Measurements from ENCODE around the gene POU2AF1.
"Not testable (repeated sequence)": the region's sequence is repeated elsewhere in the genome, so short reads cannot be mapped to it uniquely, and the experiment has no call there.

POU2AF1 gene

GRCh38 chr11:111409915-111410314 lies 30.8 kb upstream of the POU2AF1 start:
- H3K36me3 ChIP-seq (ENCODE audit: control insufficient read depth in 1 of 2, insufficient read depth in 2 of 2, low read length in 2 of 2), result no peaks in the 10 kb centered on the region
- no peak overlapping the region for H3K27ac ChIP-seq (ENCODE audit: low read depth, low read length)
- peaks cover 0 to 5% of the 10 kb centered on the region in 2 donors for H3K4me1 ChIP-seq (ENCODE audit: control insufficient read depth in 1 of 2, insufficient read depth in 2 of 2, low read length in 2 of 2)
- no peak overlapping the region for H3K4me3 ChIP-seq (ENCODE audit: low read depth in 1 of 2, low read length in 2 of 2)
- no peak overlapping the region for H3K9ac ChIP-seq (ENCODE audit: low read depth in 1 of 2, low read length in 2 of 2)
- H3K9me3 ChIP-seq (ENCODE audit: control insufficient read depth in 1 of 2, low read length in 2 of 2), result no peaks in the 10 kb centered on the region
- H3K27me3 ChIP-seq (ENCODE audit: control insufficient read depth in 1 of 2, insufficient read depth in 2 of 2, low read length in 2 of 2), result no peaks in the 10 kb centered on the region

GRCh38 chr11:111408789-111409727 lies 30.0 kb upstream of the POU2AF1 start:
- H3K27ac ChIP-seq (ENCODE audit: low read depth, low read length), result no peak overlapping the region
- H3K27me3 ChIP-seq (ENCODE audit: control insufficient read depth in 1 of 2, insufficient read depth in 2 of 2, low read length in 2 of 2), result no peaks in the 10 kb centered on the region
- H3K4me1 ChIP-seq (ENCODE audit: control insufficient read depth in 1 of 2, insufficient read depth in 2 of 2, low read length in 2 of 2), result peaks cover 0 to under 1% of the 10 kb centered on the region in 2 donors
- H3K9me3 ChIP-seq (ENCODE audit: control insufficient read depth in 1 of 2, low read length in 2 of 2), result no peaks in the 10 kb centered on the region
- no peaks in the 10 kb centered on the region for H3K36me3 ChIP-seq (ENCODE audit: control insufficient read depth in 1 of 2, insufficient read depth in 2 of 2, low read length in 2 of 2)
- no peak overlapping the region for H3K9ac ChIP-seq (ENCODE audit: low read depth in 1 of 2, low read length in 2 of 2)
- H3K4me3 ChIP-seq (ENCODE audit: low read depth in 1 of 2, low read length in 2 of 2), result no peak overlapping the region

GRCh38 chr11:111407652-111408051 lies 28.6 kb upstream of the POU2AF1 start:
- Histone ChIP-seq H3K9ac (ENCODE audit: low read depth in 1 of 2, low read length in 2 of 2) (no peak overlapping the region), H3K36me3 (ENCODE audit: control insufficient read depth in 1 of 2, insufficient read depth in 2 of 2, low read length in 2 of 2) (no peaks in the 10 kb centered on the region), H3K27me3 (ENCODE audit: control insufficient read depth in 1 of 2, insufficient read depth in 2 of 2, low read length in 2 of 2) (no peaks in the 10 kb centered on the region), H3K4me1 (ENCODE audit: control insufficient read depth in 1 of 2, insufficient read depth in 2 of 2, low read length in 2 of 2) (no peaks in the 10 kb centered on the region), H3K27ac (ENCODE audit: low read depth, low read length) (no peak overlapping the region), H3K9me3 (ENCODE audit: control insufficient read depth in 1 of 2, low read length in 2 of 2) (no peaks in the 10 kb centered on the region), H3K4me3 (ENCODE audit: low read depth in 1 of 2, low read length in 2 of 2) (no peak overlapping the region)

- Histone ChIP-seq H3K36me3 (ENCODE audit: control insufficient read depth in 1 of 2, insufficient read depth in 2 of 2, low read length in 2 of 2) (no peaks in the 10 kb centered on the region), H3K4me1 (ENCODE audit: control insufficient read depth in 1 of 2, insufficient read depth in 2 of 2, low read length in 2 of 2) (no peaks in the 10 kb centered on the region), H3K9ac (ENCODE audit: low read depth in 1 of 2, low read length in 2 of 2) (no peak overlapping the region), H3K27me3 (ENCODE audit: control insufficient read depth in 1 of 2, insufficient read depth in 2 of 2, low read length in 2 of 2) (no peaks in the 10 kb centered on the region), H3K9me3 (ENCODE audit: control insufficient read depth in 1 of 2, low read length in 2 of 2) (no peaks in the 10 kb centered on the region), H3K27ac (ENCODE audit: low read depth, low read length) (no peak overlapping the region), H3K4me3 (ENCODE audit: low read depth in 1 of 2, low read length in 2 of 2) (no peak overlapping the region)
Observed at GRCh38 chr11:111406589-111406988, 27.5 kb upstream of the POU2AF1 start.

GRCh38 chr11:111406091-111406490 lies 27.0 kb upstream of the POU2AF1 start:
- no peaks in the 10 kb centered on the region for H3K27me3 ChIP-seq (ENCODE audit: control insufficient read depth in 1 of 2, insufficient read depth in 2 of 2, low read length in 2 of 2)
- no peaks in the 10 kb centered on the region for H3K4me1 ChIP-seq (ENCODE audit: control insufficient read depth in 1 of 2, insufficient read depth in 2 of 2, low read length in 2 of 2)
- H3K27ac ChIP-seq (ENCODE audit: low read depth, low read length), result no peak overlapping the region
- no peak overlapping the region for H3K9ac ChIP-seq (ENCODE audit: low read depth in 1 of 2, low read length in 2 of 2)
- no peaks in the 10 kb centered on the region for H3K36me3 ChIP-seq (ENCODE audit: control insufficient read depth in 1 of 2, insufficient read depth in 2 of 2, low read length in 2 of 2)
- no peaks in the 10 kb centered on the region for H3K9me3 ChIP-seq (ENCODE audit: control insufficient read depth in 1 of 2, low read length in 2 of 2)
- H3K4me3 ChIP-seq (ENCODE audit: low read depth in 1 of 2, low read length in 2 of 2), result no peak overlapping the region

- H3K4me3 ChIP-seq (ENCODE audit: low read depth in 1 of 2, low read length in 2 of 2), result no peak overlapping the region
- no peaks in the 10 kb centered on the region for H3K9me3 ChIP-seq (ENCODE audit: control insufficient read depth in 1 of 2, low read length in 2 of 2)
- no peaks in the 10 kb centered on the region for H3K27me3 ChIP-seq (ENCODE audit: control insufficient read depth in 1 of 2, insufficient read depth in 2 of 2, low read length in 2 of 2)
- no peak overlapping the region for H3K27ac ChIP-seq (ENCODE audit: low read depth, low read length)
- H3K9ac ChIP-seq (ENCODE audit: low read depth in 1 of 2, low read length in 2 of 2), result no peak overlapping the region
- no peaks in the 10 kb centered on the region for H3K36me3 ChIP-seq (ENCODE audit: control insufficient read depth in 1 of 2, insufficient read depth in 2 of 2, low read length in 2 of 2)
- H3K4me1 ChIP-seq (ENCODE audit: control insufficient read depth in 1 of 2, insufficient read depth in 2 of 2, low read length in 2 of 2), result no peaks in the 10 kb centered on the region
Observed at GRCh38 chr11:111405551-111405950, 26.5 kb upstream of the POU2AF1 start.

GRCh38 chr11:111403051-111403726 lies 24.1 kb upstream of the POU2AF1 start:
- Histone ChIP-seq H3K4me3 (ENCODE audit: low read depth in 1 of 2, low read length in 2 of 2) (no peak overlapping the region), H3K9ac (ENCODE audit: low read depth in 1 of 2, low read length in 2 of 2) (no peak overlapping the region), H3K27me3 (ENCODE audit: control insufficient read depth in 1 of 2, insufficient read depth in 2 of 2, low read length in 2 of 2) (no peaks in the 10 kb centered on the region), H3K9me3 (ENCODE audit: control insufficient read depth in 1 of 2, low read length in 2 of 2) (no peaks in the 10 kb centered on the region), H3K4me1 (ENCODE audit: control insufficient read depth in 1 of 2, insufficient read depth in 2 of 2, low read length in 2 of 2) (no peaks in the 10 kb centered on the region), H3K36me3 (ENCODE audit: control insufficient read depth in 1 of 2, insufficient read depth in 2 of 2, low read length in 2 of 2) (no peaks in the 10 kb centered on the region), H3K27ac (ENCODE audit: low read depth, low read length) (no peak overlapping the region)

- H3K4me3 ChIP-seq (ENCODE audit: low read depth in 1 of 2, low read length in 2 of 2), result no peak overlapping the region
- H3K27ac ChIP-seq (ENCODE audit: low read depth, low read length), result no peak overlapping the region
- no peaks in the 10 kb centered on the region for H3K36me3 ChIP-seq (ENCODE audit: control insufficient read depth in 1 of 2, insufficient read depth in 2 of 2, low read length in 2 of 2)
- no peaks in the 10 kb centered on the region for H3K9me3 ChIP-seq (ENCODE audit: control insufficient read depth in 1 of 2, low read length in 2 of 2)
- H3K27me3 ChIP-seq (ENCODE audit: control insufficient read depth in 1 of 2, insufficient read depth in 2 of 2, low read length in 2 of 2), result no peaks in the 10 kb centered on the region
- no peaks in the 10 kb centered on the region for H3K4me1 ChIP-seq (ENCODE audit: control insufficient read depth in 1 of 2, insufficient read depth in 2 of 2, low read length in 2 of 2)
- no peak overlapping the region for H3K9ac ChIP-seq (ENCODE audit: low read depth in 1 of 2, low read length in 2 of 2)
Observed at GRCh38 chr11:111402411-111402810, 23.3 kb upstream of the POU2AF1 start.

- H3K4me1 ChIP-seq (ENCODE audit: control insufficient read depth in 1 of 2, insufficient read depth in 2 of 2, low read length in 2 of 2); H3K9me3 ChIP-seq (ENCODE audit: control insufficient read depth in 1 of 2, low read length in 2 of 2); H3K9ac ChIP-seq (ENCODE audit: low read depth in 1 of 2, low read length in 2 of 2); H3K27ac ChIP-seq (ENCODE audit: low read depth, low read length); H3K27me3 ChIP-seq (ENCODE audit: control insufficient read depth in 1 of 2, insufficient read depth in 2 of 2, low read length in 2 of 2); H3K4me3 ChIP-seq (ENCODE audit: low read depth in 1 of 2, low read length in 2 of 2); H3K36me3 ChIP-seq (ENCODE audit: control insufficient read depth in 1 of 2, insufficient read depth in 2 of 2, low read length in 2 of 2): not testable (repeated sequence)
Observed at GRCh38 chr11:111401957-111402356, 22.9 kb upstream of the POU2AF1 start.

GRCh38 chr11:111400595-111400994 lies 21.5 kb upstream of the POU2AF1 start:
- H3K9me3 ChIP-seq (ENCODE audit: control insufficient read depth in 1 of 2, low read length in 2 of 2), result no peaks in the 10 kb centered on the region
- no peaks in the 10 kb centered on the region for H3K27me3 ChIP-seq (ENCODE audit: control insufficient read depth in 1 of 2, insufficient read depth in 2 of 2, low read length in 2 of 2)
- H3K4me1 ChIP-seq (ENCODE audit: control insufficient read depth in 1 of 2, insufficient read depth in 2 of 2, low read length in 2 of 2), result no peaks in the 10 kb centered on the region
- no peak overlapping the region for H3K4me3 ChIP-seq (ENCODE audit: low read depth in 1 of 2, low read length in 2 of 2)
- H3K36me3 ChIP-seq (ENCODE audit: control insufficient read depth in 1 of 2, insufficient read depth in 2 of 2, low read length in 2 of 2), result no peaks in the 10 kb centered on the region
- H3K27ac ChIP-seq (ENCODE audit: low read depth, low read length), result no peak overlapping the region
- no peak overlapping the region for H3K9ac ChIP-seq (ENCODE audit: low read depth in 1 of 2, low read length in 2 of 2)
